IMR-90 (cell line): ENCODE measurements around the gene PAPPA. TPM values are rescaled to one million over a fixed set of nuclear protein-coding genes. Genes with fewer than 3 reads are reported as not detected.

Experiments
- ATAC-seq: fragments of 200-7000 bp; cut with Tn5 transposase; 2 replicates; pipeline ENCODE4 v1.9.1; 2020; ENCODE audit warnings: low read depth, mild to moderate bottlenecking, moderate library complexity
- BruUV-seq: library from RNA; stranded (reverse); fragments of 400-500 nt; replicated peaks from 2 replicates; lab custom pipeline; 2021; lab: Mats Ljungman, UMichigan
- CTCF ChIA-PET: fragments of 300-600 bp; formaldehyde crosslinking; extraction: SDS; loops from one replicate; lab custom pipeline; 2021; ENCODE audit warnings: antibody characterized with exemption; lab: Yijun Ruan, JAX
- POLR2A ChIA-PET: fragments of 300-600 bp; sonication (Branson Sonifier 250); formaldehyde crosslinking; loops from one replicate; lab custom pipeline; 2022; ENCODE audit warnings: antibody characterized with exemption; ENCODE audit not compliant: unreplicated experiment; lab: Charles Lee
- DNase-seq: peaks from one replicate; pipeline ENCODE4 v3.0.0; 2013
- H2AFZ ChIP-seq: replicated peaks from 2 replicates; pipeline ENCODE3; 2013; ENCODE audit warnings: low read length, mild to moderate bottlenecking; ENCODE audit not compliant: poor library complexity
- H2AK5ac ChIP-seq: 2 replicates; pipeline ENCODE4 v1.6.1; 2013; ENCODE audit warnings: low read depth, low read length, inconsistent platforms
- H2AK9ac ChIP-seq: replicated peaks from 2 replicates; pipeline ENCODE3; 2013; ENCODE audit warnings: mild to moderate bottlenecking, low read depth, low read length, moderate library complexity; ENCODE audit not compliant: poor library complexity
- H2BK120ac ChIP-seq: 2 replicates; pipeline ENCODE4 v1.6.1; 2013; ENCODE audit warnings: low read depth, low read length, inconsistent platforms
- H2BK15ac ChIP-seq: 3 replicates; pipeline ENCODE4 v1.6.1; 2013; ENCODE audit warnings: low read depth, low read length, inconsistent platforms
- H2BK20ac ChIP-seq: 2 replicates; pipeline ENCODE4 v1.6.1; 2013; ENCODE audit warnings: low read depth, mild to moderate bottlenecking, inconsistent platforms, low read length, moderate library complexity
- H2BK5ac ChIP-seq: 2 replicates; pipeline ENCODE4 v1.6.1; 2013; ENCODE audit warnings: mild to moderate bottlenecking, low read depth, low read length, inconsistent platforms; ENCODE audit not compliant: poor library complexity, severe bottlenecking
- H3K14ac ChIP-seq: replicated peaks from 2 replicates; pipeline ENCODE4 v1.6.1; 2013; ENCODE audit warnings: low read depth, low read length, inconsistent platforms
- H3K18ac ChIP-seq: 2 replicates; pipeline ENCODE4 v1.6.1; 2013; ENCODE audit warnings: low read depth, low read length, control low read depth
- H3K23ac ChIP-seq: 2 replicates; pipeline ENCODE4 v1.6.1; 2013; ENCODE audit warnings: low read depth, low read length, inconsistent platforms
- H3K27ac ChIP-seq: 2 replicates; pipeline ENCODE4 v1.5.1; 2013; ENCODE audit warnings: mild to moderate bottlenecking, control low read depth, low read length; ENCODE audit not compliant: insufficient read depth
- H3K27me3 ChIP-seq: 2 replicates; pipeline ENCODE4 v1.6.1; 2013; ENCODE audit warnings: low read length; ENCODE audit not compliant: control insufficient read depth, insufficient read depth
- H3K36me3 ChIP-seq: 2 replicates; pipeline ENCODE4 v1.6.1; 2013; ENCODE audit warnings: low read length, mixed read lengths; ENCODE audit not compliant: control insufficient read depth, insufficient read depth
- H3K4ac ChIP-seq: 2 replicates; pipeline ENCODE4 v1.6.1; 2013; ENCODE audit warnings: low read depth, low read length, inconsistent platforms
- H3K4me1 ChIP-seq: 2 replicates; pipeline ENCODE4 v1.6.1; 2013; ENCODE audit warnings: low read length, mixed read lengths; ENCODE audit not compliant: control insufficient read depth, insufficient read depth
- H3K4me2 ChIP-seq: 2 replicates; pipeline ENCODE4 v1.6.1; 2013; ENCODE audit warnings: low read depth, mild to moderate bottlenecking, control low read depth, low read length, moderate library complexity
- H3K4me3 ChIP-seq: 2 replicates; pipeline ENCODE4 v1.5.1; 2013; ENCODE audit warnings: low read depth, mild to moderate bottlenecking, control low read depth, low read length, moderate library complexity; ENCODE audit not compliant: insufficient read depth
- H3K56ac ChIP-seq: 2 replicates; pipeline ENCODE4 v1.6.1; 2013; ENCODE audit warnings: low read length, inconsistent platforms; ENCODE audit not compliant: insufficient read depth; ENCODE audit errors: extremely low read depth
- H3K79me1 ChIP-seq, 2 experiments: 2 replicates each; pipeline ENCODE4 v1.6.1; 2013; ENCODE audit warnings: low read length in 2 of 2, inconsistent platforms in 1 of 2, low read depth in 1 of 2
- H3K9ac ChIP-seq: 2 replicates; pipeline ENCODE4 v1.6.1; 2013; ENCODE audit warnings: low read depth, low read length, control low read depth
- H3K9me1 ChIP-seq: 2 replicates; pipeline ENCODE4 v1.6.1; 2013; ENCODE audit warnings: low read length, inconsistent platforms; ENCODE audit not compliant: insufficient read depth
- H3K9me3 ChIP-seq: 2 replicates; pipeline ENCODE4 v1.6.1; 2013; ENCODE audit warnings: low read length; ENCODE audit not compliant: control insufficient read depth, insufficient read depth
- H4K20me1 ChIP-seq: 2 replicates; pipeline ENCODE4 v1.6.1; 2013; ENCODE audit warnings: low read length, inconsistent platforms; ENCODE audit not compliant: insufficient read depth
- H4K5ac ChIP-seq: 2 replicates; pipeline ENCODE4 v1.6.1; 2013; ENCODE audit warnings: mild to moderate bottlenecking, low read depth, low read length, control low read depth
- H4K8ac ChIP-seq, 2 experiments: 2 replicates each; pipeline ENCODE4 v1.6.1; 2013; ENCODE audit warnings: low read depth in 2 of 2, low read length in 2 of 2, control low read depth in 1 of 2, inconsistent platforms in 1 of 2
- H4K91ac ChIP-seq: 2 replicates; pipeline ENCODE4 v1.6.1; 2013; ENCODE audit warnings: low read depth, low read length, inconsistent platforms; ENCODE audit not compliant: insufficient read depth
- BHLHE40 ChIP-seq: fragments of 150-350 bp; IDR thresholded peaks from 2 replicates; pipeline ENCODE4 v1.6.1; 2016; ENCODE audit warnings: mild to moderate bottlenecking, low read depth, low read length
- ELK1 ChIP-seq: fragments of 150-350 bp; IDR thresholded peaks from 2 replicates; pipeline ENCODE4 v1.6.1; 2016; ENCODE audit warnings: low read depth, mild to moderate bottlenecking, low read length, moderate library complexity, borderline replicate concordance
- MAZ ChIP-seq: IDR thresholded peaks from 2 replicates; pipeline ENCODE4 v1.6.1; 2012; ENCODE audit warnings: low read depth, mild to moderate bottlenecking, low read length, improper control_type of control experiment, moderate library complexity, borderline replicate concordance
- MXI1 ChIP-seq: IDR thresholded peaks from 2 replicates; pipeline ENCODE4 v1.6.1; 2012; ENCODE audit warnings: low read depth, mild to moderate bottlenecking, low read length, moderate library complexity, borderline replicate concordance
- POLR2A ChIP-seq: IDR thresholded peaks from 2 replicates; pipeline ENCODE4 v1.6.1; 2012; ENCODE audit warnings: mild to moderate bottlenecking, low read depth, low read length
- RAD21 ChIP-seq: IDR thresholded peaks from 2 replicates; pipeline ENCODE4 v1.6.1; 2012; ENCODE audit warnings: low read length, improper control_type of control experiment
- RCOR1 ChIP-seq: IDR thresholded peaks from 2 replicates; pipeline ENCODE4 v1.6.1; 2012; ENCODE audit warnings: mild to moderate bottlenecking, low read length, improper control_type of control experiment; ENCODE audit not compliant: insufficient replicate concordance
- RFX5 ChIP-seq: IDR thresholded peaks from 2 replicates; pipeline ENCODE4 v1.8.0; 2012; ENCODE audit warnings: low read depth, mild to moderate bottlenecking, low read length, moderate library complexity
- SMC3 ChIP-seq: fragments of 150-350 bp; IDR thresholded peaks from 2 replicates; pipeline ENCODE4 v1.6.1; 2016; ENCODE audit warnings: low read depth, mild to moderate bottlenecking, antibody characterized with exemption, low read length, moderate library complexity
- WGBS, 2 experiments: methylation state at CpG; one replicate each; pipeline versions ENCODE4 v1.1.5 to v1.1.7; 2013; ENCODE audit warnings: missing lambda C conversion rate in 2 of 2; ENCODE audit not compliant: insufficient read length in 1 of 2; ENCODE audit errors: extremely low coverage in 2 of 2; 5-methylcytosine and 5-hydroxymethylcytosine counted together
- dilution Hi-C: fragments of 300-500 bp; cut with HindIII; formaldehyde crosslinking; loops from one replicate; pipeline ENCODE4 v1.14.3; 2018; ENCODE audit warnings: low sequenced_read_pairs; ENCODE audit not compliant: unreplicated experiment
- in situ Hi-C: fragments of 300-500 bp; cut with MboI; formaldehyde crosslinking; loops from 3 replicates; pipeline ENCODE4 v1.14.3; 2019; ENCODE audit warnings: low sequenced_read_pairs, inconsistent platforms, mixed read lengths
- intact Hi-C: fragments of 100-400 bp; cut with micrococcal nuclease; formaldehyde crosslinking; loops from 2 replicates; pipeline ENCODE4 v1.10.0; 2022
- polyA plus RNA-seq, 3 experiments: library from polyadenylated mRNA; depleted of rRNA; stranded (reverse); fragments of >200 nt; gene quantifications; 2 replicates each; pipeline ENCODE4 v1.2.3, GENCODE V29; 2012; ENCODE audit warnings: low replicate concordance in 1 of 3
- total RNA-seq: library from RNA; depleted of rRNA; stranded (reverse); fragments of >200 nt; gene quantifications from 2 replicates; pipeline ENCODE4 v1.2.3, GENCODE V29; 2012
- TF ChIP-seq, protein P1 (sequence below): fragments of 150-350 bp; IDR thresholded peaks from 2 replicates; pipeline ENCODE4 v1.6.1; 2017; ENCODE audit warnings: mild to moderate bottlenecking, antibody characterized with exemption, low read length, low read depth

The PAPPA gene
- total and polyA plus RNA-seq, 2 of the 4 experiments (the other 2 are of a cell fraction): 8.3 to 12.4 TPM

DNA sequence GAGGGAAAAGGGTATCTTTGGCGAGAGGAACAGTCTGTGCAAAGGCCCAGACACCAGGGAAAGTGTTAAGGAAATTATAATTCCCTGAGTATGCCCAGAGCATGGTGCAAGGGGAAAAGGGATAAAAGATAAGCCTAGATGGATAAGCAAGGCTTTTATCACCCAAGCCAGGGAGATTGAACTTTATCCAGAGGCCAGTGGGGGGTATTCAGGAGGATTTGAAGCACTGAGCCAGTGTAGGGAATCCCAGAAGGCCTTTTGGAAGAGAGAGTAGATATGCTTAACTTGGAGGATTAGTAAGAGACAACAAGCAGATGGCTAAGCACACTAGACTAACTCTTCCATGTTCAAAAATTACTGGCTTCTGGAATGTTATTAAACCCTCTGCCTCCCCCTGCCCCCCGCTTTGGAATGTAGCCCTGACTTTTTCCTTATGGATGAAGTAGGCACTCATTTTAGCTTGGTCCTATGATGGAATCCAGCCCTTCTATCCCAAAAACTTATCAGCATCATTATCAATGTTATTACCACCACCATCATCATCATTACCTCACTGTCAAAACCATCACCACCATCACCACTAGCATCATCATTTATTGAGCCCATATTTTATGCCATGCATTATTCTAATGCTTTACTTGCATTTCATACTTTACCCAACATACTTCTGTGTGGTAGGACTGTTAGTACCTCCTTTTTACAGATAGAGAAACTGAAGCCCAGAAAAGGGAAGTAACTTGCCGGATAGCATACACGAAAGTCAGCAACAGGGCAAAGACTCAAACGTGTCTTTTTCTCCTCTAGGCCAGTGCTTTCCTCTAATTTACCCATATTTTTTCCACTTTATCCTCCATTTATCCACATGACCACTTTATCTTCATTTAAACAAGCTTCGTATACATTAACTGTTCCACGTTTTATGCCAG lies 237.0 kb downstream of the PAPPA start (continued):
- no peak for TF ChIP-seq RAD21

DNA sequence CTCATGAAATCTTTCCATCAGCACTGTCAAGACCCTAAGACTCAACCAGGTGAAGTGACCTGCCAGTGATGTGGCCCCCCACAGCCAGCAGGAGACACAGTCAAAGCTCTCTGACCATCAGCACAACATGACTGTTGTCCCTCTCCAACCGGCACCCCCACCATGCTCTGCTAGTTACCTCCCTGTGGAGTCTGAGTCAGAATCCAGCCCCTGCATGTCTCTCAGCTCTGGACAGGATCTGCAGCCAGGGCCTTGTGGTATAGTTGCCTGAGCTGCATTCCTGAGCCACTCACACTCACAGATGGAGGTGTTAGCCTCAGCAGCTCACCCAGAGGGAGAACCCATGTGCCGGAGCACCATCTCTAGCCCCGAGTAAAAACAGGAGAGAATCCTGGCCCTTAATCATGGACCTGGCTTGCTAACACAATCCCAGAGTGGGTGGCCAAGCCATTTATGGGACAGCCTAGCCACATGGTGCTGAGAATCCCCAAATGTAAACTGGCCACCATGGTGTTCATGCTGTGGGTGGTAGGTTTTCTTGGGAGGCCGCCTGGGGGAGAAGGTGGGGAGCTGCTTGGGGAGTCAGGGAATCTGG lies 237.8 kb downstream of the PAPPA start:
- Histone ChIP-seq H2BK5ac (no peak overlapping the region), H3K9me1 (peaks cover 5% of the 10 kb centered on the region), H2BK120ac (no peak overlapping the region), H2BK20ac (no peak overlapping the region), H3K9me3 (no peaks in the 10 kb centered on the region), H3K4me3 (no peak overlapping the region), H3K4ac (no peak overlapping the region), H2AK9ac (peak overlapping the region; percentile 69), H4K8ac (no peak overlapping the region), H4K20me1 (0 out of 2 replicates have a peak, but pooled peaks cover 6% of the 10 kb centered on the region), H3K4me1 (peaks cover 7% of the 10 kb centered on the region), H4K5ac (no peak overlapping the region), H3K79me1 (no peaks in the 10 kb centered on the region), H3K18ac (no peak overlapping the region), H2BK15ac (no peak overlapping the region), H2AK5ac (no peak overlapping the region), H3K27me3 (no peaks in the 10 kb centered on the region), H3K36me3 (peaks cover 78% of the 10 kb centered on the region), H4K91ac (no peak overlapping the region), H3K9ac (no peak overlapping the region), H3K14ac (no peak overlapping the region), H3K4me2 (no peak overlapping the region), H3K23ac (no peak overlapping the region), H3K27ac (no peak overlapping the region), H2AFZ (peak overlapping the region; percentile 34), H3K56ac (no peak overlapping the region)
- BruUV-seq: no TSS peak
- WGBS, 2 experiments: no CpG with 5 or more reads among the region's 4 CpGs
- DNase-seq: peak; percentile 83
- CTCF ChIA-PET: interaction anchor here (1.0 kb wide), 1 partner anchor 798 kb away, joined by 3 read pairs; no protein-coding TSS in a partner anchor
- dilution Hi-C loops: no loop called here
- intact Hi-C loops: no loop called here
- peak; percentile 83 for ATAC-seq
- in situ Hi-C loops: no loop called here
- POLR2A ChIA-PET: no interaction called here
- peak; percentile 36; the same call in 1 of the 2 replicates for TF ChIP-seq MAZ
- TF ChIP-seq MXI1: no peak
- no peak for TF ChIP-seq POLR2A
- 0 out of 2 replicates have a peak, but pooled peaks have one; percentile 38 for TF ChIP-seq BHLHE40
- TF ChIP-seq RFX5: no peak
- TF ChIP-seq, protein P1, sequence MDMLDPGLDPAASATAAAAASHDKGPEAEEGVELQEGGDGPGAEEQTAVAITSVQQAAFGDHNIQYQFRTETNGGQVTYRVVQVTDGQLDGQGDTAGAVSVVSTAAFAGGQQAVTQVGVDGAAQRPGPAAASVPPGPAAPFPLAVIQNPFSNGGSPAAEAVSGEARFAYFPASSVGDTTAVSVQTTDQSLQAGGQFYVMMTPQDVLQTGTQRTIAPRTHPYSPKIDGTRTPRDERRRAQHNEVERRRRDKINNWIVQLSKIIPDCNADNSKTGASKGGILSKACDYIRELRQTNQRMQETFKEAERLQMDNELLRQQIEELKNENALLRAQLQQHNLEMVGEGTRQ: no peak
- no peak for TF ChIP-seq SMC3
- no peak for TF ChIP-seq ELK1
- TF ChIP-seq RCOR1: no peak
